H9 (cell line): ENCODE measurements around the gene GRB10. TPM values are rescaled to one million over a fixed set of nuclear protein-coding genes. Genes with fewer than 3 reads are reported as not detected.

Experiments
- DNase-seq: peaks from one replicate; pipeline ENCODE4 v3.0.0-alpha.2; 2017
- H2AFZ ChIP-seq: one replicate; pipeline ENCODE4 v1.6.1; 2013; ENCODE audit warnings: mild to moderate bottlenecking, low read length, control low read depth, moderate library complexity
- H2AK5ac ChIP-seq: 2 replicates; pipeline ENCODE4 v1.6.1; 2013; ENCODE audit warnings: low read length, control low read depth, mixed read lengths; ENCODE audit not compliant: insufficient read length
- H2BK120ac ChIP-seq: one replicate; pipeline ENCODE4 v1.6.1; 2013; ENCODE audit warnings: low read depth, mild to moderate bottlenecking, low read length, control low read depth, inconsistent platforms; ENCODE audit not compliant: poor library complexity, severe bottlenecking
- H2BK12ac ChIP-seq: 2 replicates; pipeline ENCODE4 v1.6.1; 2013; ENCODE audit warnings: low read length, control low read depth, mixed read lengths, low read depth; ENCODE audit not compliant: insufficient read length
- H2BK15ac ChIP-seq: 2 replicates; pipeline ENCODE4 v1.6.1; 2013; ENCODE audit warnings: low read depth, low read length, control low read depth
- H2BK20ac ChIP-seq: one replicate; pipeline ENCODE4 v1.6.1; 2013; ENCODE audit warnings: low read depth, mild to moderate bottlenecking, low read length, control low read depth, inconsistent platforms; ENCODE audit not compliant: poor library complexity, severe bottlenecking
- H2BK5ac ChIP-seq: 2 replicates; pipeline ENCODE4 v1.6.1; 2013; ENCODE audit warnings: low read length, control low read depth, mixed read lengths; ENCODE audit not compliant: insufficient read length
- H3K14ac ChIP-seq: 2 replicates; pipeline ENCODE4 v1.6.1; 2013; ENCODE audit warnings: low read length, control low read depth; ENCODE audit not compliant: insufficient read depth
- H3K18ac ChIP-seq: 2 replicates; pipeline ENCODE4 v1.6.1; 2013; ENCODE audit warnings: low read depth, mild to moderate bottlenecking, mixed read lengths, low read length, control low read depth; ENCODE audit not compliant: insufficient read length
- H3K23ac ChIP-seq: 2 replicates; pipeline ENCODE4 v1.6.1; 2013; ENCODE audit warnings: low read length, control low read depth, mixed read lengths, low read depth; ENCODE audit not compliant: insufficient read length
- H3K23me2 ChIP-seq: 2 replicates; pipeline ENCODE4 v1.6.1; 2013; ENCODE audit warnings: low read depth, mild to moderate bottlenecking, mixed read lengths, low read length, control low read depth; ENCODE audit not compliant: insufficient read length, poor library complexity, severe bottlenecking
- H3K27ac ChIP-seq: 2 replicates; pipeline ENCODE4 v1.5.1; 2013; ENCODE audit warnings: low read length, control low read depth, mixed read lengths, low read depth; ENCODE audit not compliant: insufficient read length
- H3K27me3 ChIP-seq: 2 replicates; pipeline ENCODE4 v1.6.1; 2013; ENCODE audit warnings: low read length, control low read depth, inconsistent platforms; ENCODE audit not compliant: insufficient read depth
- H3K4ac ChIP-seq: 2 replicates; pipeline ENCODE4 v1.6.1; 2013; ENCODE audit warnings: low read depth, mild to moderate bottlenecking, control low read depth, inconsistent platforms, low read length, moderate library complexity
- H3K4me1 ChIP-seq: 2 replicates; pipeline ENCODE4 v1.6.1; 2013; ENCODE audit warnings: low read length, control low read depth, inconsistent platforms; ENCODE audit not compliant: insufficient read depth
- H3K4me2 ChIP-seq: 2 replicates; pipeline ENCODE4 v1.6.1; 2013; ENCODE audit warnings: low read length, control low read depth, mixed read lengths; ENCODE audit not compliant: insufficient read length, insufficient read depth
- H3K56ac ChIP-seq: 2 replicates; pipeline ENCODE4 v1.6.1; 2013; ENCODE audit warnings: low read depth, mild to moderate bottlenecking, mixed read lengths, low read length, control low read depth; ENCODE audit not compliant: insufficient read length
- H3K79me1 ChIP-seq: 2 replicates; pipeline ENCODE4 v1.6.1; 2013; ENCODE audit warnings: low read depth, mild to moderate bottlenecking, moderate library complexity, low read length, control low read depth, inconsistent platforms; ENCODE audit not compliant: insufficient read depth, poor library complexity, severe bottlenecking
- H3K79me2 ChIP-seq: 2 replicates; pipeline ENCODE4 v1.6.1; 2013; ENCODE audit warnings: low read length, control low read depth, inconsistent platforms; ENCODE audit not compliant: insufficient read depth
- H3K9ac ChIP-seq: 2 replicates; pipeline ENCODE4 v1.6.1; 2013; ENCODE audit warnings: low read length, control low read depth, mixed read lengths; ENCODE audit not compliant: insufficient read length; ENCODE audit errors: extremely low read depth
- H3K9me3 ChIP-seq: one replicate; pipeline ENCODE4 v1.6.1; 2013; ENCODE audit warnings: low read depth, low read length, inconsistent platforms; ENCODE audit not compliant: control insufficient read depth
- H3T11ph ChIP-seq: one replicate; pipeline ENCODE4 v1.6.1; 2013; ENCODE audit warnings: mild to moderate bottlenecking, low read length, control low read depth, inconsistent platforms
- H4K20me1 ChIP-seq: one replicate; pipeline ENCODE4 v1.6.1; 2013; ENCODE audit not compliant: control insufficient read depth, insufficient read length, insufficient read depth
- H4K5ac ChIP-seq: 2 replicates; pipeline ENCODE4 v1.6.1; 2013; ENCODE audit warnings: low read depth, mild to moderate bottlenecking, mixed read lengths, low read length, control low read depth; ENCODE audit not compliant: insufficient read length
- H4K8ac ChIP-seq: replicated peaks from 2 replicates; pipeline ENCODE4 v1.6.1; 2013; ENCODE audit warnings: low read length, control low read depth, mixed read lengths, low read depth; ENCODE audit not compliant: insufficient read length
- H4K91ac ChIP-seq: 2 replicates; pipeline ENCODE4 v1.6.1; 2013; ENCODE audit warnings: low read depth, mild to moderate bottlenecking, moderate library complexity, mixed read lengths, low read length, control low read depth; ENCODE audit not compliant: insufficient read length
- H3K27ac Mint-ChIP-seq, 3 experiments: 2 replicates in 2 of 3; 3 replicates in 1 of 3; pipeline ENCODE4 v1.8.0; 2020 to 2021; ENCODE audit warnings: mixed read lengths in 3 of 3, mild to moderate bottlenecking in 1 of 3, moderate library complexity in 1 of 3
- H3K27me3 Mint-ChIP-seq: 2 replicates; pipeline ENCODE4 v1.8.0; 2021; ENCODE audit warnings: low read depth, mild to moderate bottlenecking, moderate library complexity, mixed read lengths
- H3K36me3 Mint-ChIP-seq, 3 experiments: 2 replicates in 2 of 3; 3 replicates in 1 of 3; pipeline ENCODE4 v1.8.0; 2020 to 2021; ENCODE audit warnings: low read depth in 3 of 3, mixed read lengths in 3 of 3; ENCODE audit not compliant: insufficient read depth in 1 of 3
- H3K4me1 Mint-ChIP-seq, 2 experiments: 2 replicates each; pipeline ENCODE4 v1.8.0; 2020; ENCODE audit warnings: mixed read lengths in 2 of 2
- H3K4me3 Mint-ChIP-seq, 2 experiments: 2 replicates in 1 of 2; 3 replicates in 1 of 2; pipeline ENCODE4 v1.8.0; 2020 to 2021; ENCODE audit warnings: mild to moderate bottlenecking in 2 of 2, mixed read lengths in 2 of 2, moderate library complexity in 1 of 2
- H3K9me3 Mint-ChIP-seq, 2 experiments: 2 replicates in 1 of 2; 3 replicates in 1 of 2; pipeline ENCODE4 v1.8.0; 2020; ENCODE audit warnings: mild to moderate bottlenecking in 2 of 2, mixed read lengths in 2 of 2, moderate library complexity in 1 of 2
- CTCF ChIP-seq: fragments of 200-600 bp; sonication (generic); conservative IDR thresholded peaks from 3 replicates; pipeline ENCODE4 v1.8.0; 2021; ENCODE audit warnings: antibody characterized with exemption, mild to moderate bottlenecking
- WGBS: extraction: QIAGEN DNeasy Blood & Tissue Kit; methylation state at CpG from one replicate; pipeline ENCODE4 v1.1.7; 2013; ENCODE audit warnings: missing lambda C conversion rate, low lambda C conversion rate, mixed read lengths; ENCODE audit not compliant: insufficient read length; ENCODE audit errors: extremely low coverage; 5-methylcytosine and 5-hydroxymethylcytosine counted together
- total RNA-seq: library from RNA; stranded (reverse); gene quantifications from 2 replicates; pipeline ENCODE4 v1.2.1, GENCODE V29; 2021

GRB10 gene
- total RNA-seq, 1 experiment from 2014 or later: 108 TPM

GRCh38 chr7:50588937-50589336, 193.8 kb downstream of the GRB10 start:
- Histone ChIP-seq H4K8ac (no peak overlapping the region), H3K79me2 (no peaks in the 10 kb centered on the region), H3K23me2 (no peaks in the 10 kb centered on the region), H4K5ac (no peak overlapping the region), H2AFZ (no peak overlapping the region), H3T11ph (no peak overlapping the region), H4K91ac (no peak overlapping the region), H2BK15ac (no peak overlapping the region), H2AK5ac (no peak overlapping the region), H4K20me1 (no peaks in the 10 kb centered on the region), H3K27me3 (no peaks in the 10 kb centered on the region), H3K56ac (no peak overlapping the region), H3K4ac (no peak overlapping the region), H3K9me3 (peaks cover 6% of the 10 kb centered on the region), H3K4me2 (no peak overlapping the region), H3K79me1 (no peaks in the 10 kb centered on the region), H2BK120ac (no peak overlapping the region), H2BK20ac (no peak overlapping the region), H3K14ac (no peak overlapping the region), H3K4me1 (no peaks in the 10 kb centered on the region), H2BK12ac (no peak overlapping the region), H3K9ac (no peak overlapping the region), H3K18ac (no peak overlapping the region), H2BK5ac (no peak overlapping the region), H3K23ac (no peak overlapping the region), H3K27ac (no peak overlapping the region)
- Mint-ChIP-seq H3K36me3 (peaks cover 17 to 32% (median 22%) of the 10 kb centered on the region in 3 experiments), H3K27ac (no peak overlapping the region), H3K4me1 (peaks cover 0 to 4% of the 10 kb centered on the region in 2 experiments; a peak in 2 of 4 replicates), H3K9me3 (peaks cover 7 to 8% of the 10 kb centered on the region in 2 experiments), H3K27me3 (no peaks in the 10 kb centered on the region), H3K4me3 (no peak overlapping the region)
- DNase-seq: peak; percentile 57
- no CpG with 5 or more reads among the region's 8 CpGs for WGBS
- TF ChIP-seq CTCF: peak; percentile 64
